ENCODE measurements around the gene FAIM2. TPM values are rescaled to one million over a fixed set of nuclear protein-coding genes. Genes with fewer than 3 reads are reported as not detected.
A peak's percentile ranks its signal among the peaks of the same experiment; 100 is the strongest.
"Not testable (repeated sequence)": the region's sequence is repeated elsewhere in the genome, so short reads cannot be mapped to it uniquely, and the experiment has no call there.

Gene FAIM2
- total and polyA plus RNA-seq, 5 experiments from 2014 or later: 0.39 TPM; not detected in 4

DNA sequence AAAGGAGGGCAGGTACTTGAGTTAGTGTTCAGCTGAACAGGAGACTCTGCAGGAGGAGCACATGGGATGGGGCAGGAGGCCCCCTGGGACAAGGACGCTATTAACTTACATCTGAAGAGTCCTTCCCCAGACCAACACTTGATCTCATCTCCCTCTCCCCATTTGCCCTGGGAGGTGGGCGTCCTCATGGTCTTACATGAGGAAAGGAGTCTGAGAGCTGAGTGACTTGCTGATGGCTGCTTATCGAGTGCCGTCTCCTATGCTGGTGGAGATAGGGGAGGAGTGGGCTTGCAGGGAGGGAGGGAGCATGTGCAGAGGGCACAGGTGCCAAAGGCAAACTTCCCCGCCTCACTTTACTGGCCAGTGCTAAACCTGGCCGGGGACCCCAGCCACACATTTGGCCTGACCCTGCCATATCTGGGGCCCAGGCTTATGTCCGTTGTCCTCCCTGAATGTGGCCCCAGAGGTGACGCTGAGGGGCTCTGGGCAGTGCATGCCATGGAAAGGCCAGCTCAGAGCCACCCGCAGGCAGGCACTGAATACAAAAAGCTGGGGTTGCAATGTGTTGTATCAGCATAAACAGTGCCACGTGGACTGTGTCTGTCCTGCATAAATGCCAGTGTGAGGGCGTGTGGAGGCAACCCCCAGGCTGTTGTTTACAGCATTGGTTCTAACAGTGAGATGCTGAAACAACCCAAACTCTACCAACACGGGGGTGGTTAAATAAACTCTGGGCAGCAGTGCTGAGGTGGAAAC lies 29.4 kb downstream of the FAIM2 start:
- no peaks in the 10 kb centered on the region for H3K36me3 Mint-ChIP-seq
- ATAC-seq: no peak
- no peak overlapping the region for H3K4me3 Mint-ChIP-seq
- H3K27me3 Mint-ChIP-seq: no peaks in the 10 kb centered on the region
- H3K9me3 Mint-ChIP-seq: peaks cover 0 to 19% (median 0%) of the 10 kb centered on the region in 9 donors
- no peak for DNase-seq
- POLR2A ChIA-PET: no interaction called here
- peaks cover 0 to 6% (median 0%) of the 10 kb centered on the region in 4 donors for H3K4me1 Mint-ChIP-seq
- peak overlapping the region in 1 of 10 donors; percentile 4 for H3K27ac Mint-ChIP-seq

DNA sequence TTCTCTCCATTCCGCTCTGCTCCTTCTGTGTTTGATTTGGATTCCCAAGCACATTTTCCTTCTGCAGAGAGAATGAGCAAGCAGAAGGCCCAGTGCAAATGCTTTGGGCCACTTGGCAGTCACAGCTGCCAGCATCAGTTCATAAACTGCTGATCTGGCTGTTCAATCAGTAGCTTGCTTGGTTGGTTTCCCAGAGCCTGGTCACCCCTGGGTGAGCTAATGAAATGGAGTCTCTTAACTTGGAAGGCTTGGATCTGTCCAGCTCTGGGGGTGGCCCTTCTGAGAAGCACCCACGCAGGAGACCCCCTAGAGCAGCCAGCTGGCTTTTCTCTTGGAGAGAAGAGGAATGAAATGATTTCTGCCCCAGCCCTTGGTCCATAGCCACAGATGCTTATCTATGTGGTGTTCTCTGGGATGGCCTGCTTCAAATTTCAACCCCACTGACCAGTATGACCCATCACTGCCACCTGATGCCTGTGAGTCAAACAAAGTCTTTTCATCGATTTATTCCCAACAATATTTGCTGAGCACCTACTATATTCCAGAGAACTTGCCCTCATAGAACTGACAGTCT lies 30.3 kb downstream of the FAIM2 start:
- DNase-seq (no peak), ATAC-seq (no peak)
- Mint-ChIP-seq H3K4me1 (peaks cover 0 to 6% (median 0%) of the 10 kb centered on the region in 4 donors), H3K27ac (no peak overlapping the region), H3K4me3 (no peak overlapping the region), H3K36me3 (no peaks in the 10 kb centered on the region), H3K9me3 (peaks cover 0 to 11% (median 0%) of the 10 kb centered on the region in 9 donors), H3K27me3 (no peaks in the 10 kb centered on the region)
- POLR2A ChIA-PET: no interaction called here

DNA sequence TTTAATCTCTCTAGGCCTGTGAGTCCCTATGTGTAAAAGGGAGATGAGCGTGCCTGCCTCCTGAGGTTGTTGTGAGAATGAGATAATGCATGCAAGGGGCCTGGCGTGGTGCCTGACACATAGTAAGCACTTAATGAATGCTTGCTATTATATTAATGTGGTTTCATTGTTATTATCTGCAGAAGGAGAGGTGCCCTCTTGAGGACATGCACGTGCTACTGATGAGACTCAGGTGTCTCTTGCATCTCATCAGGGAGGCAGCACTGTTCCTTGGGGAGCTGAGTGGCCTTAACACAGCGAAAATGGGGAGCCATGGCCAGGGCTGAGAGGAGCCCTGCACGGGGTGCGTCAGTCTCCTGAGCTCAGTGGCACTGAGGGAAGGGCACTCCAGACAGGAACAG lies 30.9 kb downstream of the FAIM2 start:
- no peak for DNase-seq
- H3K9me3 Mint-ChIP-seq: peaks cover 0 to 4% (median 0%) of the 10 kb centered on the region in 9 donors
- peak overlapping the region in 1 of 10 donors; percentile 37 for H3K27ac Mint-ChIP-seq
- no peak overlapping the region for H3K4me3 Mint-ChIP-seq
- no peaks in the 10 kb centered on the region for H3K36me3 Mint-ChIP-seq
- no peak for ATAC-seq
- H3K4me1 Mint-ChIP-seq: peaks cover 0 to 3% (median 1%) of the 10 kb centered on the region in 4 donors
- POLR2A ChIA-PET: no interaction called here
- no peaks in the 10 kb centered on the region for H3K27me3 Mint-ChIP-seq

GRCh38 chr12:49872381-49872780 lies 31.3 kb downstream of the FAIM2 start:
- peaks cover 0 to 5% (median 1%) of the 10 kb centered on the region in 4 donors for H3K4me1 Mint-ChIP-seq
- DNase-seq: no peak
- ATAC-seq: no peak
- H3K27me3 Mint-ChIP-seq: no peaks in the 10 kb centered on the region
- H3K9me3 Mint-ChIP-seq: no peaks in the 10 kb centered on the region
- H3K4me3 Mint-ChIP-seq: no peak overlapping the region
- POLR2A ChIA-PET: no interaction called here
- H3K27ac Mint-ChIP-seq: no peak overlapping the region
- no peaks in the 10 kb centered on the region for H3K36me3 Mint-ChIP-seq

GRCh38 chr12:49871811-49872251 lies 31.9 kb downstream of the FAIM2 start:
- H3K36me3 Mint-ChIP-seq, DNase-seq, POLR2A ChIA-PET: not testable (repeated sequence)

GRCh38 chr12:49871263-49871561 lies 32.5 kb downstream of the FAIM2 start:
- Mint-ChIP-seq H3K9me3 (no peaks in the 10 kb centered on the region), H3K27me3 (no peaks in the 10 kb centered on the region), H3K4me1 (peaks cover 0 to 5% (median 1%) of the 10 kb centered on the region in 4 donors), H3K36me3 (no peaks in the 10 kb centered on the region), H3K27ac (no peak overlapping the region), H3K4me3 (no peak overlapping the region)
- no peak for ATAC-seq
- POLR2A ChIA-PET: no interaction called here
- DNase-seq: no peak

More at GRCh38 chr12:49871811-49872251, 31.9 kb downstream of the FAIM2 start:
- not testable (repeated sequence) for H3K4me1 Mint-ChIP-seq, H3K9me3 Mint-ChIP-seq, H3K4me3 Mint-ChIP-seq, H3K27me3 Mint-ChIP-seq, ATAC-seq, H3K27ac Mint-ChIP-seq

DNA sequence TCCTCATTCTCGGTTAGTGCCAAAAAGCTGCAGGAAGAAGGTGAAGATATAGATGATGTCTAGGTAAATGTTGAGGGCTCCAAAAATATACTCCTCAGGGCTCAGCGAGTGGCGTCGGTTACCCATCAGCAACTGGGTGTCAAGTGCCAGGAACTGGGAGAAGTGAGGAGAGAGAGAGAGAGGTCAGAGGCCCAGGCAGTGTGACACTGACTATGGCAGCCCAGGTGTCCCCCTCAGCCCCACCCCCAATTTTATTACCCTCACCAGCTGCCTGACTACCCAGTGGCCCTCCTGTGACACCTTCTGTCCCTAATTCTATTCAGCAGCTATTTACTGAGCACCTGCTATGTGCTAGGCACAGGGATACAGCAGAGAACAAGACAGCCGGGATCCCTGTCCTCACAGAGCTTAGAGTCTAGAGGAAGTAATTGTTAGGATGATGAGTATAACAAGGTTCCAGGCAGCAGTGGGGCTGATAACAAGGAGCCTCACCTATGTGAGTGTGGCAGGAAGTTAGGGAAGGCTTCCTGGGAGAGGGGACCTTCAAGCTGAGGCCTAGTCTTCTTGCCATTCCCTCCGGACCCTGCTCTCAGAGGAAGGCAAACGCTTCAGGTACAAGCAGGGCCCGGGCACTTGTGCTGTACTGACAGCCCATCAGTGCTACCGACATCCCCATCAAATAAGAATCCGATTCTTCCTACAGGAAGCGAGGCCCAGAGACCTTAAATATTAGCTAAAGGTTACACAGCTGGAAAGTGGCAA lies 33.0 kb downstream of the FAIM2 start:
- ATAC-seq: no peak
- H3K4me1 Mint-ChIP-seq: peaks cover 0 to 5% (median 1%) of the 10 kb centered on the region in 4 donors
- H3K9me3 Mint-ChIP-seq: no peaks in the 10 kb centered on the region
- POLR2A ChIA-PET: interaction anchor here (0.6 kb wide), 1 partner anchor 1621 kb away, joined by 3 read pairs; no protein-coding TSS in a partner anchor
- H3K4me3 Mint-ChIP-seq: no peak overlapping the region
- no peak for DNase-seq
- no peaks in the 10 kb centered on the region for H3K36me3 Mint-ChIP-seq
- no peaks in the 10 kb centered on the region for H3K27me3 Mint-ChIP-seq
- H3K27ac Mint-ChIP-seq: peak overlapping the region in 3 of 10 donors; percentile 35 to 69 (median 57)

GRCh38 chr12:49869816-49870500 lies 33.7 kb downstream of the FAIM2 start:
- ATAC-seq (no peak), DNase-seq (no peak)
- no peak overlapping the region for H3K4me3 Mint-ChIP-seq
- POLR2A ChIA-PET: interaction anchor here (0.6 kb wide), 1 partner anchor 1621 kb away, joined by 3 read pairs; no protein-coding TSS in a partner anchor
- no peaks in the 10 kb centered on the region for H3K36me3 Mint-ChIP-seq
- no peaks in the 10 kb centered on the region for H3K9me3 Mint-ChIP-seq
- peak overlapping the region in 2 of 10 donors; percentile 57 to 69 for H3K27ac Mint-ChIP-seq
- H3K27me3 Mint-ChIP-seq: peaks cover 0 to under 1% (median 0%) of the 10 kb centered on the region in 5 donors
- H3K4me1 Mint-ChIP-seq: peaks cover 0 to 5% (median 1%) of the 10 kb centered on the region in 4 donors

DNA sequence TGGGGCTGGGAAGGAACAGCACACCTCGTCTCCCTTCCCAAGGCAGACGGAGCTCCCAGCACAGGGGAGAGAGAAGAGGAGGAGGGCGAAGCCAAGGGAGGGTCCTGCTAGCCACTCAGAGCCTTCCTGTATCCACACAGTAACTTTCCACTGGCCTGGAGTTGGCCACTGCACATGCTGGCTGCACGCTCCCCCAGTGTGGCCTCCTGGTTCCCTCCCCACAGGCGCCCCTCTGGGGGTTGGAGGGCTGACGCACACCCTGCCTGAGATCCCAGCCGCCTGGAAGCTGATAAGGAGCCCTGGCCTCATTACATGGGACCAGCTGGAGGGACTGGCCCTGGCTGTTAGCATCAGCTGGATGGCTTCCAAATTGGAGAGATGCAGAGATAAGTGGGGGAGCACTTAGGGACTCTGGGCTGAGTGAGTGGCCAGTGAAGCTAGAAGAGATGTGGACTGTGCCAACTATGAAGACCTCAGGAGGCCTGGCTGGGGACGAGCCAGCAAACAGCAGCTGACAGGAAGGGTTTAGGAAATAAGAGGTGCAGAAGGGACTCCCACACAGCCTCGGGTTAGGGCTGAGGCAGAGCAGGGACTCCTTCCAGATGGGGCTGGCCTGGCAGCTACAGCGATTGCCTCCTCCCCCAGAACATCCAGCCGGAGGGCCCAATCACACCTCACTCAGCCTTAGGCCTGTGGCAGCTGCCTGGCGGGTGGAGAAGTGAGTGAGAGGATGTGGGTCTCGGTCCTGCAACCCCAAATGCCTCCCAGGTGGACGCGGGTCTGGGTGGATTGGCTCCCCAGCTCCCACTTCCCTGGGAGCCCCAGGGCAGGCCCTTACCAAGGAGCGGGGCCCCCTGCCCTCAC lies 34.5 kb downstream of the FAIM2 start:
- DNase-seq (no peak), ATAC-seq (no peak)
- H3K27me3 Mint-ChIP-seq: peaks cover 0 to 5% (median 0%) of the 10 kb centered on the region in 5 donors
- no peaks in the 10 kb centered on the region for H3K9me3 Mint-ChIP-seq
- H3K4me3 Mint-ChIP-seq: no peak overlapping the region
- H3K36me3 Mint-ChIP-seq: no peaks in the 10 kb centered on the region
- H3K4me1 Mint-ChIP-seq: peaks cover 0 to 5% (median 1%) of the 10 kb centered on the region in 4 donors
- POLR2A ChIA-PET: no interaction called here
- H3K27ac Mint-ChIP-seq: peak overlapping the region in 1 of 10 donors; percentile 19

DNA sequence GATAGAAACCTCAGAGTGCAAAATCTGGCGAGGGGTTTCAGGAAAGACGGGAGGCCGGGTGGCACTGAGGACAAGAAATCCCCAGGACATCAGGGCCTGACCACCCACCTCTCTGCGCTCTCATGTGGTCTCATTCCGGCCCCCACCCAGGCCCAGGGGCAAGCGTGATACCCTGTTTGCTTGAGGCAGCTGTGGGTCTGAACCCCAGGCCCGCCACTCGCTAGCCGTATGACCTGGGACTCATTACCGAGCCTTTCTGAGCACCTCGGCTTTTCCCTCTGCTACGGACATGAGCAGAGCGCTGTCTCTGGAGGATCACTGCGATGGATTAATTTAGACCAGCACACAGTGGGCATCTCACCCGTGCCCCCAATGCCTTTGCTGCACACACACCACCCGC lies 35.3 kb downstream of the FAIM2 start:
- no peak overlapping the region for H3K4me3 Mint-ChIP-seq
- H3K36me3 Mint-ChIP-seq: no peaks in the 10 kb centered on the region
- peaks cover 0 to 5% (median 1%) of the 10 kb centered on the region in 4 donors for H3K4me1 Mint-ChIP-seq
- POLR2A ChIA-PET: no interaction called here
- ATAC-seq (no peak), DNase-seq (no peak)
- H3K27me3 Mint-ChIP-seq: peaks cover 0 to 6% (median 0%) of the 10 kb centered on the region in 5 donors
- no peaks in the 10 kb centered on the region for H3K9me3 Mint-ChIP-seq
- H3K27ac Mint-ChIP-seq: no peak overlapping the region

GRCh38 chr12:49867570-49868341 lies 35.9 kb downstream of the FAIM2 start:
- ATAC-seq (no peak), DNase-seq (no peak)
- Mint-ChIP-seq H3K4me3 (no peak overlapping the region), H3K27ac (peak overlapping the region in 3 of 10 donors; percentile 24 to 74 (median 27)), H3K36me3 (no peaks in the 10 kb centered on the region), H3K27me3 (peaks cover 0 to 6% (median 0%) of the 10 kb centered on the region in 5 donors), H3K9me3 (no peaks in the 10 kb centered on the region), H3K4me1 (peaks cover 0 to 5% (median 1%) of the 10 kb centered on the region in 4 donors)
- POLR2A ChIA-PET: interaction anchor here (0.5 to 1.2 kb wide), 2 partner anchors 126 to 337 kb away, joined by 3 to 4 read pairs; partner anchors contain the start of gene TMBIM6
